IPS-15b (cell line): ENCODE data around the gene MLKL.

ENCODE experiments used
- H3K27me3 ChIP-seq: one replicate; pipeline ENCODE4 v1.6.1; 2013; ENCODE audit warnings: low read length; ENCODE audit not compliant: control insufficient read depth, insufficient read depth
- H3K36me3 ChIP-seq: one replicate; pipeline ENCODE4 v1.6.1; 2013; ENCODE audit warnings: low read length; ENCODE audit not compliant: control insufficient read depth, insufficient read depth
- H3K4me1 ChIP-seq: one replicate; pipeline ENCODE4 v1.6.1; 2013; ENCODE audit warnings: mild to moderate bottlenecking, low read length; ENCODE audit not compliant: control insufficient read depth, insufficient read depth
- H3K4me3 ChIP-seq: one replicate; pipeline ENCODE4 v1.5.1; 2013; ENCODE audit warnings: low read depth, low read length
- H3K9ac ChIP-seq: one replicate; pipeline ENCODE4 v1.6.1; 2013; ENCODE audit warnings: low read depth, mild to moderate bottlenecking, low read length
- H3K9me3 ChIP-seq: one replicate; pipeline ENCODE4 v1.6.1; 2013; ENCODE audit warnings: mild to moderate bottlenecking, low read length; ENCODE audit not compliant: control insufficient read depth, insufficient read depth

The MLKL gene

GRCh38 chr16:74717367-74717766, 16.7 kb upstream of the MLKL start:
- no peak overlapping the region for H3K9ac ChIP-seq
- no peaks in the 10 kb centered on the region for H3K9me3 ChIP-seq
- H3K36me3 ChIP-seq, result no peaks in the 10 kb centered on the region
- no peak overlapping the region for H3K4me3 ChIP-seq
- H3K4me1 ChIP-seq, result no peaks in the 10 kb centered on the region
- H3K27me3 ChIP-seq, result no peaks in the 10 kb centered on the region

DNA sequence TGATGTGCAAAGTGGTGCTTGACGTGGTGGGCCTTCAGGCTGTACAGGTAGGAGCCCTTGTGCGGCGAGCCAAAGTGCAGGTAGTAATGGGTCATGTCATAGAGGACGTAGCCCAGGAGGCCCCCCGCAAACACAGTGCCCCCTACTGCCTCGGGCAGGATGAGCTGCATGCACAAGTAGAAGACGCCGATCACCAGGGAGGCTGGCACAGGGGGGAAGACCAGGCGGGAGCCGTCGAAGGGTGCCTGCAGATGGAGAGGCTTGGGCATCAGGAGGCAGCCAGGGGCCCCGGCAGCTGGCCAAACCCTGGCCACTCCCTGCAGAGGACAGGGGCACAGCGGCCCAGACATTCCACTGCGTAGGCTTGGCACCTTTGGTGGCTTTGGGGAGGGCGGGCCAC, 15.7 kb upstream of the MLKL start:
- Histone ChIP-seq H3K4me3 (no peak overlapping the region), H3K9me3 (no peaks in the 10 kb centered on the region), H3K4me1 (no peaks in the 10 kb centered on the region), H3K36me3 (no peaks in the 10 kb centered on the region), H3K27me3 (no peaks in the 10 kb centered on the region), H3K9ac (no peak overlapping the region)

GRCh38 chr16:74713876-74714275, 13.2 kb upstream of the MLKL start:
- H3K36me3 ChIP-seq, result no peaks in the 10 kb centered on the region
- no peak overlapping the region for H3K9ac ChIP-seq

GRCh38 chr16:74713325-74713724, 12.7 kb upstream of the MLKL start:
- Histone ChIP-seq H3K36me3 (no peaks in the 10 kb centered on the region), H3K4me1 (no peaks in the 10 kb centered on the region), H3K4me3 (no peak overlapping the region), H3K27me3 (peaks cover 3% of the 10 kb centered on the region), H3K9ac (no peak overlapping the region), H3K9me3 (no peaks in the 10 kb centered on the region)

More at GRCh38 chr16:74713876-74714275, 13.2 kb upstream of the MLKL start:
- Histone ChIP-seq H3K4me1 (no peaks in the 10 kb centered on the region), H3K9me3 (no peaks in the 10 kb centered on the region), H3K4me3 (no peak overlapping the region), H3K27me3 (no peaks in the 10 kb centered on the region)

- H3K9ac ChIP-seq, result no peak overlapping the region
Measured at GRCh38 chr16:74711938-74712337, 11.3 kb upstream of the MLKL start.

GRCh38 chr16:74710401-74710800, 9.7 kb upstream of the MLKL start:
- H3K36me3 ChIP-seq, result no peaks in the 10 kb centered on the region
- no peak overlapping the region for H3K4me3 ChIP-seq
- H3K9ac ChIP-seq, result no peak overlapping the region
- peaks cover 3% of the 10 kb centered on the region for H3K27me3 ChIP-seq
- H3K4me1 ChIP-seq, result no peaks in the 10 kb centered on the region
- no peaks in the 10 kb centered on the region for H3K9me3 ChIP-seq

More at GRCh38 chr16:74711938-74712337, 11.3 kb upstream of the MLKL start:
- Histone ChIP-seq H3K36me3 (no peaks in the 10 kb centered on the region), H3K4me1 (no peaks in the 10 kb centered on the region), H3K4me3 (no peak overlapping the region), H3K27me3 (peaks cover 3% of the 10 kb centered on the region), H3K9me3 (no peaks in the 10 kb centered on the region)

DNA sequence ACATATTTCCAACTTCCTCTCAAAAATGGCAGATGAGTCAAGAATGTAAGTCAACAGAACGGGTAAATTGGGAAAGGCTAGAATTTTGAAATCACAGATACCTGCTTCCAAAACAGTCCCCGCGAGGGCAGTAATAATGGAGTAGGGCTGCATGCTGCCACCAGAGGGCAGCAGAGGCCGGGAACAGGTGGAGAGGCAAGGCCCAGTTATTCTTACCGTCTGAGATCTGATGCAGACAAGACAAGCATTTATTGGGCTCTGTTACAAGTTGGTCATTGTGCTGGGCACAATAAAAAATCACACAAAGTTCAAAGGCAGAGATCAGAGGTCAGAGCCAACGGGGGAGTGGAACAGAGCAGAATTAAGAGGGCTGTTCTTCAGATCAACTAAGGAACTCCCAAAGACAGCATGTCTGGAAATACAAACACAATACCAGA, 8.8 kb upstream of the MLKL start:
- H3K4me1 ChIP-seq, result no peaks in the 10 kb centered on the region
- no peaks in the 10 kb centered on the region for H3K36me3 ChIP-seq
- H3K27me3 ChIP-seq, result peaks cover 3% of the 10 kb centered on the region
- no peak overlapping the region for H3K9ac ChIP-seq
- H3K4me3 ChIP-seq, result no peak overlapping the region
- H3K9me3 ChIP-seq, result no peaks in the 10 kb centered on the region

DNA sequence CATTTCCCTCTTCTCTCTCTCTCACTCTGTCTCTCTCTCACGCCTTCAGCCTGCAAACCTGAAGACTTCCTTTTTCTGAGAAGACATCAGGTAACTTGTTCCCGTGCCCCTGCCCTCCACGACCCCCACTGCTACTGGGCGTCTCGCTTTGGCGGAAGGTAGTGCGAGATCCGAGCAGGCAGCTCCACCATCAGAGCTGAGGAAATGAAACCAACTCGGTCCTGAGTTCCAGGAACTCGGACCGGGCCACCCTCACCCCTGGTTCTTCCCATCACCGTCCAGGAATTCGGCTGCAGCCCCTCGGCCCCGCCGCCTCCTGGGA, 585 bp downstream of the MLKL start:
- peak overlapping the region; percentile 83 for H3K9ac ChIP-seq
- peaks cover 4% of the 10 kb centered on the region for H3K4me1 ChIP-seq
- H3K9me3 ChIP-seq, result no peaks in the 10 kb centered on the region
- H3K36me3 ChIP-seq, result no peaks in the 10 kb centered on the region
- peak overlapping the region; percentile 77 for H3K4me3 ChIP-seq
- no peaks in the 10 kb centered on the region for H3K27me3 ChIP-seq

DNA sequence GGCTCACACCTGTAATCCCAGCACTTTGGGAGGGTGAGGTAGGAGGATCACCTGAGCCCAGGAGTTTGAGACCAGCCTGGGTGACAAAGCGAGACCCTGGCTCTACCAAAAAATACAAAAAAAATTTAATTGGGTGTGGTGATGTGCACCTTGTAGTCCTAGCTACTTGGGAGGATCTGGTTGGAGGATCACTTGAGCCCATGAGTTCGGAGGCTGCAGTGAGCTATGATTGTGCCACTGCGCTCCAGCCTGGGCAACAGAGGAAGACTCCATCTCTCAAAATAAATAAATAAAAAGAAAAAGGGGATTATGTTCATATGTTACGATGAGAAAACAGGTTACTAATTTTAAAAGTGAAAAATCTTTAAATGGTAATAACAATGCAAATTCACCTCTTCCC, 996 bp downstream of the MLKL start:
- Histone ChIP-seq H3K27me3 (no peaks in the 10 kb centered on the region), H3K9ac (no peak overlapping the region), H3K9me3 (no peaks in the 10 kb centered on the region), H3K4me3 (peak overlapping the region; percentile 77), H3K4me1 (peaks cover 4% of the 10 kb centered on the region), H3K36me3 (no peaks in the 10 kb centered on the region)

- Histone ChIP-seq H3K27me3 (no peaks in the 10 kb centered on the region), H3K9me3 (no peaks in the 10 kb centered on the region), H3K36me3 (no peaks in the 10 kb centered on the region), H3K9ac (no peak overlapping the region), H3K4me3 (no peak overlapping the region), H3K4me1 (peaks cover 4% of the 10 kb centered on the region)
Measured at GRCh38 chr16:74698222-74698621, 2.4 kb downstream of the MLKL start.

DNA sequence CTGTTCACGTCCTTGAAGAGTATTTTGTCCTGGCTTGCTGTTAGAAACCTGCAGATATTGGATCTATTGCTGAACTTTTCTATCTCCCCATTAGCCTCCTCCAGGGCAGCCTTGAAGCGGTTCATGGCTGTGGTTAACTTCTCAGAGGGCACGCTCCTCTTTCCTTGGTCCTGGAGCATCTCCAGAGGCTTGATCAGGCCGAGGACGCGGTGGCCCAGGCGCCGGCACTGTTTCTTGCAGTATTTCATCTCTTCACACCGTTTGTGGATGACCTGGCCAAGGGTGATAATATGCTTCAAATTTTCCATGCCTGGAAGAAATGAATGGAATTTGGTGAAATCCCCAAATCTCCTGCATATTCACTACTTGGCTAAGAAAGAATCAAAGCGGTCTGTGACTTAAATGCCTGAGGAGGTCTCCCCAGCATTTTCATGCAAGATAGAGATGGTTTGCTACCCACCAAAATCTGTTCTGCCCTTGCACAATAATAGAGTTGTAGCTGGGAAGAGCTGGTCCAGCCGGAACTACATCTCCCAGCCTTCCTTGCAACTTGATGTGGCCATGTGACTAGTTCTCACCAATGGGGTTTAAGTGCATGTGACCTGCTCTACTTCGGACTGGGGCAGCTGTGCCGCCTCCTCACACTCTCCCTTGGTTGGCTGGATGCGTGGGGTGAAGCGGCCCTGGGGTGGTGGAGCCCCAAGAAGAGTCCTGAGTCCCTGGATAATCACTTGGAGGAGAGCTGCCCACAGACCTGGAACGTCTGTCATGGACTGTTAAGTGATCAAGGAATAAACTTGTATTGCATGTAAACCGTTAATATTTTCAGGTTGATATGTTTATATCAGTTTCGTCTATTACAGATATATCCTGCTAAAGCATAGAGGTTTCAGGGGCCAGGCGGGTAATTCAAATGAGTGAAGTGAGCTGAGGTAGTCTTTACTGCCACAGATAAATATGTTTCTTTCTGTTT, 4.9 kb downstream of the MLKL start:
- Histone ChIP-seq H3K4me1 (no peaks in the 10 kb centered on the region), H3K9me3 (no peaks in the 10 kb centered on the region), H3K9ac (no peak overlapping the region), H3K4me3 (peak overlapping the region; percentile 62), H3K27me3 (no peaks in the 10 kb centered on the region), H3K36me3 (no peaks in the 10 kb centered on the region)

GRCh38 chr16:74691093-74691855, 9.4 kb downstream of the MLKL start:
- H3K4me1 ChIP-seq, result no peaks in the 10 kb centered on the region
- no peaks in the 10 kb centered on the region for H3K27me3 ChIP-seq
- no peak overlapping the region for H3K4me3 ChIP-seq
- no peaks in the 10 kb centered on the region for H3K9me3 ChIP-seq
- H3K36me3 ChIP-seq, result no peaks in the 10 kb centered on the region
- no peak overlapping the region for H3K9ac ChIP-seq
